SK-N-MC (cell line): ENCODE results near the gene MYO19.

Source experiments
- EZH2 ChIP-seq: fragments of 200-600 bp; sonication (generic); IDR thresholded peaks from one replicate; pipeline ENCODE4 v1.6.1; 2017; ENCODE audit warnings: antibody characterized with exemption
- POLR2AphosphoS5 ChIP-seq: IDR thresholded peaks from 2 replicates; pipeline ENCODE4 v1.6.1; 2012; ENCODE audit warnings: mild to moderate bottlenecking, low read depth, low read length, borderline replicate concordance

GRCh38 chr17:36469733-36470132 is 64.9 kb downstream of the MYO19 start:
- no peak for TF ChIP-seq EZH2
- no peak for TF ChIP-seq POLR2AphosphoS5
